Bone marrow (tissue), 2 donors: ENCODE data around the gene KLK5.
"Not testable (repeated sequence)": the region's sequence is repeated elsewhere in the genome, so short reads cannot be mapped to it uniquely, and the experiment has no call there.

Experiments
- DNase-seq, 2 donors: peaks; one replicate each; lab custom pipeline; 2025; lab: John Stamatoyannopoulos, UW

Gene KLK5

DNA sequence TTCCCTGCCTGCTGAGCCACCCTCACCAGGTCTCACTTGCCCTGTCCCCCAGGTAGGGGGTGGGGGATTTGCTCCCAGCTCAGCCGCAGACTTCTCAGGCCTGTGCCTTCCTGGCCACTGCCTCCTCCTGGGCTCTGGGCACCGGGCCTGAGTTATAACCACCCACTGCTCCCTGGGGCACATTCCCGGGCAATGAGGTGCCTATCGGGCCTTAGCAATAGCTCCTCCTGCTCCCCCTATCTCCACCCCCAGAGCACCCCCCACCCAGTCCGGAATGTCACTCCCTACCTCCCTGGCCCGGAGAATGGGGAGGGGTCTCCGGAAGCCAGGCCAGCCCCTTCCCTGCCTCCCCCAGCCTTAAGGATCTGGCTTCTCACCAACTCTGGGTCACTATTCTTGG lies at the start of gene KLK5:
TSS of gene KLK5 (minus strand) at position 129 of the 400 bp plus-strand sequence. CDS start 381 bp downstream, outside the sequence.
- no peak for DNase-seq

DNA sequence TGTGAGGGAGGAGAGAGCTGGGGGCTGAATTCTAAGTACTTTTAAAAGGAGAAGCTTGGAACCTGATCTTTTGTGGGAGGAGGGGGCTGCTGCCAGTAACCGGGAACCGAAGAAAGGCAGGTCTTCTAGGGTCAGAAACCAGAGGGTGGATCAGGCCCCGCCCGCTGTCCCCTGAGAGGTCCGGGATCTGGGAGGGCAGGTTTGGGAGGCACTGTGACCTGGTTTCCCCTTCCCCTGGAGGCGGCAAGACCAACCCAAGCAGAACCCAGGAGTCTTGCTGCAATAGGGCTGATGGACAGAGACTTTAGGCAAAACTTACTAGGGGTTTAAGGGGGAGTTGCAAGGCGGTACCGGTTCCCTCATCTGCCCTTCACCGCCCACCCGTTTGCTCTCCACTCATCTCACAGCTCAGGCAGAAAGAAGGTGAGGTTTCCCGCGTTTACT lies 49.3 kb upstream of the KLK5 start:
- no peak for DNase-seq

- no peak for DNase-seq
These were observed 48.7 kb upstream of the KLK5 start, which contains the start of gene KLK8 for GRCh38 chr19:51001515-51001914. Gene KLK8 (minus strand): TSS chr19:51001604. CDS start chr19:51001167, 437 bp downstream.

DNA sequence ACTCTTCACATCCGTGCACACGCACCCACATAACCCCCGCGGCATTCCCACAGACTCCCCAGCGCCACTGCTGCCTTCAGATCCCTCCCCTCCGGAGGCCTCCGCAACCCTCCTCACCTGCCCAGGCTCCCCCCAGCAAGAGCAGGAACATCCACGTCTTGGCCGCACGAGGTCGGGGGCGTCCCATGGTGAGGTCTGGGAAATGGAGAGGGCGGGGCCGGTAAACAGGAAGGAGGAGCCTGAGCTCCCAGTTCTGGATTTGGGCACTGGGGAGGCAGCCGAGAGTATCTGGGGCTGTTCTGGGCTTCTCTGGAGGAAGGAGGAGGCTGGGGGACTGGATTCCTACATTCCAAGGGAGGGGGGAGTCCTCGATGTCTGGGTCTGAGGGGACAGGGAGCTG lies 48.1 kb upstream of the KLK5 start:
- no peak for DNase-seq

DNA sequence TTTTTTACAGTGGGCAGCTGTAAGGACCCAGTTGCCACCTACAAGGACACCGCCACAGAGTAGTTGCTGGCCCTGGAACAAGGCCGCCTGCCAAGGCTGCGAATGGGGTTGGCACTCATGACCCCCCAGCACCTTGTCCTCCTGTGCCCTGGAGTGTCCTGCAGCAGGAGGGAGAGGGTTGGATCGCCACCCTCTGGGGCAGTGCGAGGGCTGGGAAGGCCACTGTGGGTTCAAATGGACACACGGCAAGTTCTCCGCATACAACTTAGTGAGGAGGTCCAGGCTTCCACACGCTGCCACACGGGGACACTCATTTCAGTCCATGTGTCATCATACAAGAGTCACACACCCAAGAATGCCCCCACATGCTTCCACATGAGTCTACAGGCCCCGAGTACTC lies 47.6 kb upstream of the KLK5 start:
- DNase-seq, result no peak

- no peak for DNase-seq
These were observed 45.8 kb upstream of the KLK5 start for GRCh38 chr19:50998686-50999085.

DNA sequence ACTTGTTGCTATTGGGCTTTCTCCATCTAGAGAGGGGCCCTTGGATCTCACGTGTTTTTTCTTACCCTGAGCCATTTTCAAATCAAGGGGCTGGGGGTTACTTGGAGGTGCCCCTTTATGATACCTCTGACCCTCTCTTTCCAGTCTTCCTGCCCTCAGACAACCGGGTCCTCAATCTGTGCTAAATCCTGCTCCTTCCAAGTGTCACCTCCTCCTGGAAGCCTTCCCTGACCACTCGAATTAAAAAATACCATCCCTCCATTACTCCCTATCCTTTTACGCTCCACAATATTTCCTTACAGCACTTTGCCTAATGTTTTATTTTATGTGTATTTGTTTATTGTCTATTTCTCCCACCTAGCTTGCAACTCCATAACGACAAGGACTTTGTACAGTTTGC lies 45.2 kb upstream of the KLK5 start:
- no peak for DNase-seq

DNA sequence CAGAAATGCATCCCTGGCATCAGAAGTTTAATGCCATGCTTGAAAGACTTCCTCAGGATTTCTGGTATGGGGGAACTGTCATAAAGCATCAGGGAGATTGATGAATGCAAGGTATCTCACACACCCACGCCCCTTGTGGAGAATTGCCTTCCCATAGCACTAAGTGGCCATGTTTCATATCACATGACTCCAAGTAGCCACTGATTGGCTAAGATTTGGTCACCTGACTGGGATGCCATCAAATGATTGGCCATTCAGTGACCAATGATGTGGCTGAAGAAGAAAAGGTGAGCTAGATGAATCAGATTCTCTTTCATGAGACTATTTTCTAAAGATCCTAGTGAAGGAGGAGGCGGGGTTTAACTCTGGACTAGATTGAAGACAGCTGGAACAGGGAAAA lies 41.3 kb upstream of the KLK5 start:
- DNase-seq, result no peak

DNA sequence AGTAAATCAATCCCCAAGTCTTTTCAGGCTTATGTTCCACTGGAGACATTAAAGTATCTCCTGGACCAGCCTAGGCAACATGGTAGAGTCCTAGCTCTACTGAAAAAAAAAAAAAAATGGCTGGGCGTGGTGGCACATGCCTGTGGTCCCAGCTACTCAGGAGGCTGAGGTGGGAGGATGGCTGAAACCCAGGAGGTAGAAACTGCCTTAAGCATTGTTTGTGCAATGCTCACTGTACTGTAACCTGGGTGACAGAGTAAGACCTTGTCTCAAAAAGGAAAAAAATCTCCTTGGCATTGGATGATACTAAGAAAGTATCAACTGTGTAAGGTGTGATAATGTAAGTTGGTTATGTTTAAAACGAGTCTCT lies 39.8 kb upstream of the KLK5 start:
- no peak for DNase-seq

DNA sequence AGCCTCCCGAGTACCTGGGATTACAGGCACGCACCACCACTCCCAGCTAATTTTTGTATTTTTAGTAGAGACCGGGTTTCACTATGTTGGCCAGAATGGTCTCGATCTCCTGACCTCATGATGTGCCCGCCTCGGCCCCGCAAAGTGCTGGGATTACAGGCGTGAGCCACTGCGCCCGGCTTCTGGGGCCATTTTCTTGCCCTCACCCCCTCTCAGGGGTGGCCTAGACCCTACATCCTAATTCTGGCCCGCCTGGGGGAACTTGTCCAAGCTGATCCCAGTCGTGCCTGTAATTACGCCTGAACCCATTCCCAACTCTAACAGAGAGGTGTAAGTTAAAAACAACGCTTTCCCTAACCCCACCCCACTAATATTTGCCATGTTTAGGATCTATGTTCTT lies 31.6 kb upstream of the KLK5 start:
- DNase-seq, result not testable (repeated sequence)

DNA sequence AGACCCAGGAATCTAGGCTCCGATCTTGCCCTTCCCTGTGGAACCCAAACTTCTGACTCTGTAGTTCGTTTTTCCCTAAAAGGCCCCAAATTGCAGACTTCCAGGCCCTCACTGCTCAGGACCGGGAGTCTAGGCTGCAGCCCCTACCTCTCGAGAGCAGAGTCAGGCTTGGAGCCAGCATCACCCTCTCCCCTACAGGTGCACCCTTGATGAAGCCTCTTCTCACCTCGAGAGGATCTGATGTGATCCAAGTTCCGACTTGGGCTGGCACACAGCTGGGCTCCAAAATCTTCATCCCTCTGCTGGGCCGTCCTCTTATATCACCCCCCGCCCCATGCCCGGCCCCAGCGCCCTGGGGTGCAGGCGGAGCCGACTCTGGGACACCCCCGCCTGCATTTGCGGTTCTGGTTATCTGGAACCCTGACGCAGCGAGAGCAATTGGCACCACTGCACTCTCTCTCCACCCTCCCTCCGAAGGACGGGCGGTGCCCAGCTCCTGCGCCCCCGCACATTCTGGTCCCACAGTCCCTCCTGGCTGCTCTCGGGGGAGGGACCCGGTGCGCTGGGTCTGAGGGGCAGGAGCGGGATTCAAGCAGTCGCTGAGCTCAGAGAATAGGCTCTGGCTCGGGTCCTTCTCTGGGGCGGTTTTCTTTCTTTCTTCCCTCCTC lies 30.9 kb upstream of the KLK5 start, which contains the start of gene KLK7:
TSS of gene KLK7 (minus strand) at position 293 of the 668 bp plus-strand sequence. CDS start 1,518 bp downstream, outside the sequence.
- no peak for DNase-seq

DNA sequence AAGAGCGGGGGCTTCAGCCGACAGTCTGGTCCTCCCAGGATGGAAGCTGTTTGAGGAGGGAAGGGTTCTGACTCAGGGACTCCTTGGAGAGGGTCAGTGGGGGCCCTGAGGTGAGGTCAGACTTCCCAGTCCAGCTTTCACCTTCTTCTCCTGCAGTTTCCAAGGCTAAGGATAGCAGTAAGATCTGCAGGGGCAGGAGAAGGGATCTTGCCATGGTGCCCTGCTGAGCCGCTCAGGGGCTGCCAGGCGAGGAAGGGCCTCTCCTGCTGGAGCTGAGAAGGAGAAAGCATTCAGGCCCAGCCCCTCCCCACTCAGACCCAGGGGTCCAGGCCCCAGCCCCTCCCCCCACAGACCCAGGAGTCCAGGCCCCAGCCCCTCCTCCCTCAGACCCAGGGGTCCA lies 29.3 kb upstream of the KLK5 start:
- DNase-seq, result no peak

- no peak for DNase-seq
These were observed 28.8 kb upstream of the KLK5 start for GRCh38 chr19:50981587-50982146.

- DNase-seq, result no peak
These were observed 27.4 kb upstream of the KLK5 start for GRCh38 chr19:50980208-50980607.

- no peak for DNase-seq
These were observed 26.9 kb upstream of the KLK5 start for GRCh38 chr19:50979758-50980157.

DNA sequence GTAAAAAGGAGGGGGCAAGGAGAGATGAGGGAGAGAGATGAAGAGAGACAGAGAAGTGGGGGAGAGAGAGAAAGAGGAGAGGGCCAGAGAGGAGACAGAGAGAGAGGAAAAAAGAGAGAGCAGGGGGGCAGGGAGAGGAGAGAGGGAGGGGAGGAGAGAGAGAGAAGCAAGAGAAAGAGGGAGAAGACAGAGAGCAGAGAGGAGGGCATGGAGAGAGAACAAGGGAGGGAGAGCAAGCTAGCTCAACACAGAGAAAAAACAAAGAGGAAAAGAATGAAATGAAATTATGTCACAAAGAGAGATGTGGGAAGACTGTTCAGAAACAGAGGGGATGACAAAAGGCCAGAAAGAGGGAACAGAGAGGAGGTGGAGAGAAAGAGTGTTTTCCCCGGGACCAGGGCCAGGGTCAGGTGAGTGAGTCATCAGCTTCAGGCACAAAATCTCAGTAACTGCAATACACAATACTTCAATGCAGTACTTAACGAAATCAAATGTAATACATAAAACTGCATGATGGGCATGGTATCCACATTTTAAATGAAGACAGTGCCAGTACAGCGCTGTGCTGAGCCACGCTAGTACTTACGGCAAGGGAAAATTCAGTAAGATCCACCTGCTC lies 26.0 kb upstream of the KLK5 start:
- no peak for DNase-seq

- DNase-seq, result no peak
These were observed 24.8 kb upstream of the KLK5 start for GRCh38 chr19:50977626-50978025.

DNA sequence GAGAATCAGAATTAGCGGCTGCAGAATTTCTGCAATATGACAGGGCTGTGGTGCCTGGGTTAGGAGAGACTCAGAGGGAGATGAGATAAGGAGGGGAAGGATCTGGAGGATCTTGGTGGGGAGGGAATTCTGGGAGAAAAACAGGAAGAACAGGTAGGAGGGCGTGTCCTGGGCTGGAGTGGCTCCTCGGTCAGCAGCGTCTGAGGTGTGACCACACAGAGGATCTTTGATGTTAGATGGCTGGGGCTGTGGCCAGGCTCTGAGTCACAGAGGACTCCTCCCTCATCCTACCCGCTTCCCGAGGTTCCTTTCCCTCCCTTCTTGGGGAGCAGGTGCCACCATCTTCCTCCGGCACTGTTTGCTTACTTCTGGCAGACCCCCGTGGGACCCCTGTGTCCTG lies 22.9 kb upstream of the KLK5 start:
- DNase-seq, result no peak

GRCh38 chr19:50974702-50975556 lies 22.1 kb upstream of the KLK5 start:
- no peak for DNase-seq

DNA sequence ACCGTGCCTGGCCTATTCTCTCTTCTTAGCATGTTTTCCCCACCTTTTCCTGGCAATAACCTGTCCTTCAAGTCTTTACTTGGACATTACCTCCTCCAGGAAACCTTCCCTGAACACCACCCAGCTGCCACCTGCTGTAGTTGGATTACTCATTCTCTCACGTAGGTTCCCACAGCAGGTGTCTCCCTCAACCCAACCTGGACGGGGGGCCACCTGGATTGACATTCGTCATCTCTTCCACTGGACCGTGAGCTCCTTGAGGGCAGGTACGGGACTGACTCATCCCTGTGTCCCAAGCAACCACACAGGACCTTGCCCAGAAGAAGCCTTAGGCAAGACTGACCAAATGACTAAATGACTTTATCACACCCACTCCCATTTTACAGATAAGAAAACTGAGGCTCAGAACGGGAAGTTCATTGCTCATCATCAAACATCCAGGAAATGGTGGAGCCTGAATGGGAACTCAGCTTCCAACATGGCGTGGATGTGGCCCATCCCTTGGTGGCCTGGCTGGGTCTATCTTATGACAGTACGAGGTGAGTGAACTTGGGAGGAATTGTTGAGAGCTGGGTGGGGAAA lies 20.0 kb upstream of the KLK5 start:
- DNase-seq, result no peak

GRCh38 chr19:50969810-50970209 lies 17.0 kb upstream of the KLK5 start:
- DNase-seq, result not testable (repeated sequence)

- no peak for DNase-seq
These were observed 16.5 kb upstream of the KLK5 start, which contains the start of gene KLK6 for GRCh38 chr19:50969413-50969760. Gene KLK6 (minus strand): TSS chr19:50969591. CDS start chr19:50968104, 1,487 bp downstream.
